Panc1 (cell line): ENCODE measurements around the gene TGFB1I1.

Experiments used
- POLR2AphosphoS5 ChIP-seq: IDR thresholded peaks from 2 replicates; pipeline ENCODE4 v1.6.1; 2012; ENCODE audit warnings: mild to moderate bottlenecking, low read depth, low read length, moderate library complexity
- REST ChIP-seq, 2 experiments: IDR thresholded peaks; 2 replicates each; pipeline ENCODE4 v1.6.1; 2011 to 2012; ENCODE audit warnings: low read depth in 2 of 2, control low read depth in 1 of 2, low read length in 1 of 2, mild to moderate bottlenecking in 1 of 2, moderate library complexity in 1 of 2; ENCODE audit not compliant: insufficient read depth in 1 of 2
- SIN3A ChIP-seq: IDR thresholded peaks from 2 replicates; pipeline ENCODE4 v1.6.1; 2012; ENCODE audit warnings: low read depth, mild to moderate bottlenecking, low read length, moderate library complexity, borderline replicate concordance; ENCODE audit not compliant: insufficient read depth
- TCF7L2 ChIP-seq: IDR thresholded peaks from 2 replicates; pipeline ENCODE4 v1.6.1; 2011; ENCODE audit warnings: mild to moderate bottlenecking, low read depth, low read length, inconsistent platforms
- TF ChIP-seq, protein P1 (sequence below): fragments of 450-650 bp; IDR thresholded peaks from 2 replicates; pipeline ENCODE4 v1.5.1; 2017; ENCODE audit warnings: mild to moderate bottlenecking

GRCh38 chr16:31489616-31490584 is 17.9 kb downstream of the TGFB1I1 start:
- TF ChIP-seq, protein P1, sequence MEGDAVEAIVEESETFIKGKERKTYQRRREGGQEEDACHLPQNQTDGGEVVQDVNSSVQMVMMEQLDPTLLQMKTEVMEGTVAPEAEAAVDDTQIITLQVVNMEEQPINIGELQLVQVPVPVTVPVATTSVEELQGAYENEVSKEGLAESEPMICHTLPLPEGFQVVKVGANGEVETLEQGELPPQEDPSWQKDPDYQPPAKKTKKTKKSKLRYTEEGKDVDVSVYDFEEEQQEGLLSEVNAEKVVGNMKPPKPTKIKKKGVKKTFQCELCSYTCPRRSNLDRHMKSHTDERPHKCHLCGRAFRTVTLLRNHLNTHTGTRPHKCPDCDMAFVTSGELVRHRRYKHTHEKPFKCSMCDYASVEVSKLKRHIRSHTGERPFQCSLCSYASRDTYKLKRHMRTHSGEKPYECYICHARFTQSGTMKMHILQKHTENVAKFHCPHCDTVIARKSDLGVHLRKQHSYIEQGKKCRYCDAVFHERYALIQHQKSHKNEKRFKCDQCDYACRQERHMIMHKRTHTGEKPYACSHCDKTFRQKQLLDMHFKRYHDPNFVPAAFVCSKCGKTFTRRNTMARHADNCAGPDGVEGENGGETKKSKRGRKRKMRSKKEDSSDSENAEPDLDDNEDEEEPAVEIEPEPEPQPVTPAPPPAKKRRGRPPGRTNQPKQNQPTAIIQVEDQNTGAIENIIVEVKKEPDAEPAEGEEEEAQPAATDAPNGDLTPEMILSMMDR, result no peak
- no peak for TF ChIP-seq TCF7L2
- TF ChIP-seq POLR2AphosphoS5, result no peak
- no peak for TF ChIP-seq REST (IDR thresholded peaks at IDR 0.05; ENCODE audit: insufficient read depth in 1 of 2, low read depth in 2 of 2, low read length in 1 of 2)
- TF ChIP-seq SIN3A, result no peak
